Cardiac muscle cell (in vitro differentiated cells and primary cell): ENCODE measurements around the gene ZNF792. TPM values are rescaled to one million over a fixed set of nuclear protein-coding genes. Genes with fewer than 3 reads are reported as not detected.
"Not testable (repeated sequence)": the region's sequence is repeated elsewhere in the genome, so short reads cannot be mapped to it uniquely, and the experiment has no call there.

Experiments used
- DNase-seq, 2 donors: peaks; one replicate each; pipeline versions ENCODE4 v3.0.0 to v3.0.0-alpha.2; 2010 to 2017; ENCODE audit warnings: low read depth in 1 of 2, low spot score in 1 of 2
- H3K27ac ChIP-seq: fragments of 200-600 bp; sonication (generic); 2 replicates; pipeline ENCODE4 v1.5.1; 2016
- H3K27me3 ChIP-seq: fragments of 200-600 bp; sonication (generic); 2 replicates; pipeline ENCODE4 v1.6.0; 2016; ENCODE audit warnings: control low read depth
- H3K36me3 ChIP-seq: fragments of 200-600 bp; sonication (generic); 2 replicates; pipeline ENCODE4 v1.5.1; 2016; ENCODE audit warnings: control low read depth
- H3K4me1 ChIP-seq: fragments of 200-600 bp; sonication (generic); 2 replicates; pipeline ENCODE4 v1.8.1; 2017; ENCODE audit warnings: low read depth, mild to moderate bottlenecking, mixed run types
- H3K4me3 ChIP-seq: fragments of 200-600 bp; sonication (generic); 2 replicates; pipeline ENCODE4 v1.5.1; 2016; ENCODE audit warnings: mild to moderate bottlenecking
- H3K9me3 ChIP-seq: fragments of 200-600 bp; sonication (generic); 2 replicates; pipeline ENCODE4 v1.5.1; 2017; ENCODE audit warnings: low read depth, mild to moderate bottlenecking, control low read depth
- CTCF ChIP-seq: IDR thresholded peaks from 2 replicates; pipeline ENCODE4 v1.5.1; 2012; ENCODE audit warnings: low read depth, mild to moderate bottlenecking, low read length
- polyA plus RNA-seq: library from polyadenylated mRNA; unstranded; fragments of >200 nt; fragmentation: Nextera tagmentation; extraction: Ambion mirVana; gene quantifications from 2 replicates; pipeline ENCODE4 v1.2.1, GENCODE V29; 2016
- total RNA-seq: library from RNA; depleted of rRNA; stranded (reverse); fragments of >200 nt; gene quantifications from 2 replicates; pipeline ENCODE4 v1.2.3, GENCODE V29; 2016

Gene ZNF792
- total and polyA plus RNA-seq, 2 experiments from 2014 or later: 2.6 to 14.0 TPM

GRCh38 chr19:34994643-34995541, 30.9 kb upstream of the ZNF792 start:
- H3K4me1 ChIP-seq: peaks cover 7% of the 10 kb centered on the region

GRCh38 chr19:34994286-34994642, 30.2 kb upstream of the ZNF792 start:
- no peaks in the 10 kb centered on the region for H3K36me3 ChIP-seq
- no peak overlapping the region for H3K27ac ChIP-seq
- H3K4me3 ChIP-seq: no peak overlapping the region
- H3K4me1 ChIP-seq: peaks cover 5% of the 10 kb centered on the region
- H3K9me3 ChIP-seq: no peaks in the 10 kb centered on the region
- no peaks in the 10 kb centered on the region for H3K27me3 ChIP-seq
- no peak for TF ChIP-seq CTCF
- no peak for DNase-seq

More at GRCh38 chr19:34994643-34995541, 30.9 kb upstream of the ZNF792 start:
- no peaks in the 10 kb centered on the region for H3K27me3 ChIP-seq
- no peak for TF ChIP-seq CTCF
- H3K4me3 ChIP-seq: no peak overlapping the region
- no peak for DNase-seq
- H3K27ac ChIP-seq: no peak overlapping the region
- H3K9me3 ChIP-seq: no peaks in the 10 kb centered on the region
- no peaks in the 10 kb centered on the region for H3K36me3 ChIP-seq

- not testable (repeated sequence) for DNase-seq, H3K4me1 ChIP-seq, H3K36me3 ChIP-seq, H3K27me3 ChIP-seq, H3K4me3 ChIP-seq, H3K27ac ChIP-seq, H3K9me3 ChIP-seq
Observed at GRCh38 chr19:34992582-34992981, 28.6 kb upstream of the ZNF792 start.

GRCh38 chr19:34991542-34992333, 27.7 kb upstream of the ZNF792 start:
- Histone ChIP-seq H3K27me3 (no peaks in the 10 kb centered on the region), H3K27ac (no peak overlapping the region), H3K9me3 (no peaks in the 10 kb centered on the region), H3K4me3 (no peak overlapping the region), H3K36me3 (no peaks in the 10 kb centered on the region), H3K4me1 (no peaks in the 10 kb centered on the region)
- no peak for DNase-seq
- no peak for TF ChIP-seq CTCF

GRCh38 chr19:34990578-34991192, 26.7 kb upstream of the ZNF792 start:
- TF ChIP-seq CTCF: no peak
- Histone ChIP-seq H3K27me3 (no peaks in the 10 kb centered on the region), H3K9me3 (no peaks in the 10 kb centered on the region), H3K4me3 (no peak overlapping the region), H3K4me1 (no peaks in the 10 kb centered on the region), H3K36me3 (no peaks in the 10 kb centered on the region), H3K27ac (no peak overlapping the region)
- DNase-seq: no peak
